GM18873 (cell line): ENCODE results near the gene TNRC6C.

Source experiments
- ATAC-seq: cut with Tn5 transposase; IDR thresholded peaks from one replicate; pipeline ENCODE4 v1.9.1; 2021; ENCODE audit warnings: mild to moderate bottlenecking, moderate library complexity, moderate number of reproducible peaks; ENCODE audit not compliant: unreplicated experiment, low FRiP score

The TNRC6C gene

GRCh38 chr17:77957857-77958715 is at the start of gene TNRC6C:
TNRC6C (plus strand) TSS chr17:77958703; CDS start chr17:78004207, 45,504 bp downstream.
- peak; percentile 64 for ATAC-seq

- ATAC-seq: no peak
These were observed 49.3 kb upstream of the TNRC6C start for GRCh38 chr17:77909236-77909635.

- ATAC-seq: no peak
These were observed 48.7 kb upstream of the TNRC6C start for GRCh38 chr17:77909816-77910215.

GRCh38 chr17:77914385-77915254 is 43.9 kb upstream of the TNRC6C start:
- ATAC-seq: no peak

GRCh38 chr17:77915594-77916021 is 42.9 kb upstream of the TNRC6C start:
- ATAC-seq: no peak

- no peak for ATAC-seq
These were observed 42.2 kb upstream of the TNRC6C start for GRCh38 chr17:77916264-77916663.

- ATAC-seq: no peak
These were observed 41.6 kb upstream of the TNRC6C start for GRCh38 chr17:77916703-77917481.

- ATAC-seq: no peak
These were observed 39.2 kb upstream of the TNRC6C start for GRCh38 chr17:77919276-77919675.

- no peak for ATAC-seq
These were observed 35.4 kb upstream of the TNRC6C start for GRCh38 chr17:77923135-77923534.

GRCh38 chr17:77923776-77924513 is 34.6 kb upstream of the TNRC6C start:
- no peak for ATAC-seq

GRCh38 chr17:77924757-77925336 is 33.7 kb upstream of the TNRC6C start:
- no peak for ATAC-seq

- ATAC-seq: no peak
These were observed 32.5 kb upstream of the TNRC6C start for GRCh38 chr17:77925831-77926543.

- no peak for ATAC-seq
These were observed 31.5 kb upstream of the TNRC6C start for GRCh38 chr17:77926981-77927380.

- no peak for ATAC-seq
These were observed 30.6 kb upstream of the TNRC6C start for GRCh38 chr17:77927777-77928518.

GRCh38 chr17:77928519-77929179 is 29.9 kb upstream of the TNRC6C start:
- no peak for ATAC-seq

- ATAC-seq: no peak
These were observed 29.3 kb upstream of the TNRC6C start for GRCh38 chr17:77929180-77929564.

GRCh38 chr17:77929871-77930436 is 28.5 kb upstream of the TNRC6C start:
- no peak for ATAC-seq
